ENCODE results near the gene MAML3. TPM values are rescaled to one million over a fixed set of nuclear protein-coding genes. Genes with fewer than 3 reads are reported as not detected.

The MAML3 gene
- total and polyA plus RNA-seq, 2 experiments from 2014 or later: 1.7 to 6.5 TPM

DNA sequence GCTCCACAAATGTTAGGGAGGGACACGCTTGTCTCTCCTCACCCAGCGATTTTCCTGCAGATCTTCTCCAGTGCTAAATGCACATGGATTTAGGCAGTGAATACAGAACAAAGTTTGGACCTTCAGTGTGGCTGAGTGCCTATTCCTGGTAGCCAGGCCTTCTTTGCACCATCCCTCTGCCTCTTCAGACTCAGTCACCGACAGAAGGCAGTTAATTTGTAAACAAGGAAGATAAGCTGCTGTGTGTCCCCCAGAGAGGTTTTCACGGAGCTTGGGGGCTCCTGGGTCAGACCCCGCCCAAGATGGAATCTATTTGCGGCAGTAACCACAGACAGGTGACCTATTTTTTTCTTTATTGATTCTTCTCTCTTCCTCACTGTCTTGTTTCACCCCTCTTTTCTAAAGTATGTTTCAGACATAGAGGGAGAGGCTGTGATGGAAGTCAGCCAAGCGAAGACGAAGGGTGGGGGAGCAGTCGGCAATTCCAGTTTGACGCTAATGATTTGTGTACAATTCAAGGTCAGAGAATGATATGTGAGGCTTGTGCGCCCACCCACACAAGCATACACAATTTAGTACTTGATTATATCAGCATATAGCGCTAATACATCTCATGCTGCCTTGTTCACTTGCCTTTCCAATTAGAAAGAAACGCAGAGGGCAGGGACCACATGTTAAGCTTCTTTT is 287.6 kb downstream of the MAML3 start (continued):
- TF ChIP-seq, protein P1, sequence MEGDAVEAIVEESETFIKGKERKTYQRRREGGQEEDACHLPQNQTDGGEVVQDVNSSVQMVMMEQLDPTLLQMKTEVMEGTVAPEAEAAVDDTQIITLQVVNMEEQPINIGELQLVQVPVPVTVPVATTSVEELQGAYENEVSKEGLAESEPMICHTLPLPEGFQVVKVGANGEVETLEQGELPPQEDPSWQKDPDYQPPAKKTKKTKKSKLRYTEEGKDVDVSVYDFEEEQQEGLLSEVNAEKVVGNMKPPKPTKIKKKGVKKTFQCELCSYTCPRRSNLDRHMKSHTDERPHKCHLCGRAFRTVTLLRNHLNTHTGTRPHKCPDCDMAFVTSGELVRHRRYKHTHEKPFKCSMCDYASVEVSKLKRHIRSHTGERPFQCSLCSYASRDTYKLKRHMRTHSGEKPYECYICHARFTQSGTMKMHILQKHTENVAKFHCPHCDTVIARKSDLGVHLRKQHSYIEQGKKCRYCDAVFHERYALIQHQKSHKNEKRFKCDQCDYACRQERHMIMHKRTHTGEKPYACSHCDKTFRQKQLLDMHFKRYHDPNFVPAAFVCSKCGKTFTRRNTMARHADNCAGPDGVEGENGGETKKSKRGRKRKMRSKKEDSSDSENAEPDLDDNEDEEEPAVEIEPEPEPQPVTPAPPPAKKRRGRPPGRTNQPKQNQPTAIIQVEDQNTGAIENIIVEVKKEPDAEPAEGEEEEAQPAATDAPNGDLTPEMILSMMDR (conservative IDR thresholded peaks at IDR 0.05; ENCODE audit: low read depth in 2 of 2): no peak
- TF ChIP-seq EZH2phosphoT487 (IDR thresholded peaks at IDR 0.05; ENCODE audit: unreplicated experiment) (no peak), REST (IDR thresholded peaks at IDR 0.05; ENCODE audit: unreplicated experiment) (no peak), CREB1 (CRISPR knock-in tag; IDR thresholded peaks at IDR 0.05; ENCODE audit: low read depth) (no peak), JUNB (IDR thresholded peaks at IDR 0.05; ENCODE audit: unreplicated experiment) (no peak), EZH2 (IDR thresholded peaks at IDR 0.05; ENCODE audit: low read depth, unreplicated experiment) (no peak)

- Histone ChIP-seq H3K4me3 (no peak overlapping the region), H3K27ac (ENCODE audit: low read depth) (no peak overlapping the region), H3F3A (replicated peaks; ENCODE audit: low read depth) (no peaks in the 10 kb centered on the region), H3K9me2 (ENCODE audit: insufficient read depth) (no peaks in the 10 kb centered on the region), H4K20me1 (replicated peaks; ENCODE audit: insufficient read depth) (no peaks in the 10 kb centered on the region), H2AFZ (no peak overlapping the region), H3K27me3 (ENCODE audit: insufficient read depth) (no peaks in the 10 kb centered on the region), H3K4me2 (no peak overlapping the region), H3K4me1 (ENCODE audit: insufficient read depth) (no peaks in the 10 kb centered on the region; the same call in 1 of the 2 replicates), H3K79me2 (replicated peaks; ENCODE audit: insufficient read depth) (no peaks in the 10 kb centered on the region), H3K36me3 (ENCODE audit: insufficient read depth) (no peaks in the 10 kb centered on the region)
- Mint-ChIP-seq H3K4me3 (no peak overlapping the region), H3K9me3 (no peaks in the 10 kb centered on the region), H3K27me3 (ENCODE audit: insufficient read depth, low read depth, poor library complexity) (no peaks in the 10 kb centered on the region), H3K36me3 (ENCODE audit: low read depth) (no peaks in the 10 kb centered on the region), H3K27ac (no peak overlapping the region), H3K4me1 (no peaks in the 10 kb centered on the region)
- ATAC-seq (no peak), DNase-seq (ENCODE audit: low spot score) (no peak)
- TF ChIP-seq ZNF114 (CRISPR knock-in tag; IDR thresholded peaks at IDR 0.05): no peak
- TF ChIP-seq NANOG (IDR thresholded peaks at IDR 0.05; ENCODE audit: borderline replicate concordance): no peak
- no peak for TF ChIP-seq POLR2AphosphoS5 (IDR thresholded peaks at IDR 0.05; ENCODE audit: low read depth)
- TF ChIP-seq CREB1 (CRISPR knock-in tag; IDR thresholded peaks at IDR 0.05; ENCODE audit: low read depth): no peak
- no peak for TF ChIP-seq EZH2 (IDR thresholded peaks at IDR 0.05; ENCODE audit: low read depth, unreplicated experiment)
- no peak for TF ChIP-seq STAT1 (IDR thresholded peaks at IDR 0.05; ENCODE audit: unreplicated experiment)
- TF ChIP-seq, protein P2, sequence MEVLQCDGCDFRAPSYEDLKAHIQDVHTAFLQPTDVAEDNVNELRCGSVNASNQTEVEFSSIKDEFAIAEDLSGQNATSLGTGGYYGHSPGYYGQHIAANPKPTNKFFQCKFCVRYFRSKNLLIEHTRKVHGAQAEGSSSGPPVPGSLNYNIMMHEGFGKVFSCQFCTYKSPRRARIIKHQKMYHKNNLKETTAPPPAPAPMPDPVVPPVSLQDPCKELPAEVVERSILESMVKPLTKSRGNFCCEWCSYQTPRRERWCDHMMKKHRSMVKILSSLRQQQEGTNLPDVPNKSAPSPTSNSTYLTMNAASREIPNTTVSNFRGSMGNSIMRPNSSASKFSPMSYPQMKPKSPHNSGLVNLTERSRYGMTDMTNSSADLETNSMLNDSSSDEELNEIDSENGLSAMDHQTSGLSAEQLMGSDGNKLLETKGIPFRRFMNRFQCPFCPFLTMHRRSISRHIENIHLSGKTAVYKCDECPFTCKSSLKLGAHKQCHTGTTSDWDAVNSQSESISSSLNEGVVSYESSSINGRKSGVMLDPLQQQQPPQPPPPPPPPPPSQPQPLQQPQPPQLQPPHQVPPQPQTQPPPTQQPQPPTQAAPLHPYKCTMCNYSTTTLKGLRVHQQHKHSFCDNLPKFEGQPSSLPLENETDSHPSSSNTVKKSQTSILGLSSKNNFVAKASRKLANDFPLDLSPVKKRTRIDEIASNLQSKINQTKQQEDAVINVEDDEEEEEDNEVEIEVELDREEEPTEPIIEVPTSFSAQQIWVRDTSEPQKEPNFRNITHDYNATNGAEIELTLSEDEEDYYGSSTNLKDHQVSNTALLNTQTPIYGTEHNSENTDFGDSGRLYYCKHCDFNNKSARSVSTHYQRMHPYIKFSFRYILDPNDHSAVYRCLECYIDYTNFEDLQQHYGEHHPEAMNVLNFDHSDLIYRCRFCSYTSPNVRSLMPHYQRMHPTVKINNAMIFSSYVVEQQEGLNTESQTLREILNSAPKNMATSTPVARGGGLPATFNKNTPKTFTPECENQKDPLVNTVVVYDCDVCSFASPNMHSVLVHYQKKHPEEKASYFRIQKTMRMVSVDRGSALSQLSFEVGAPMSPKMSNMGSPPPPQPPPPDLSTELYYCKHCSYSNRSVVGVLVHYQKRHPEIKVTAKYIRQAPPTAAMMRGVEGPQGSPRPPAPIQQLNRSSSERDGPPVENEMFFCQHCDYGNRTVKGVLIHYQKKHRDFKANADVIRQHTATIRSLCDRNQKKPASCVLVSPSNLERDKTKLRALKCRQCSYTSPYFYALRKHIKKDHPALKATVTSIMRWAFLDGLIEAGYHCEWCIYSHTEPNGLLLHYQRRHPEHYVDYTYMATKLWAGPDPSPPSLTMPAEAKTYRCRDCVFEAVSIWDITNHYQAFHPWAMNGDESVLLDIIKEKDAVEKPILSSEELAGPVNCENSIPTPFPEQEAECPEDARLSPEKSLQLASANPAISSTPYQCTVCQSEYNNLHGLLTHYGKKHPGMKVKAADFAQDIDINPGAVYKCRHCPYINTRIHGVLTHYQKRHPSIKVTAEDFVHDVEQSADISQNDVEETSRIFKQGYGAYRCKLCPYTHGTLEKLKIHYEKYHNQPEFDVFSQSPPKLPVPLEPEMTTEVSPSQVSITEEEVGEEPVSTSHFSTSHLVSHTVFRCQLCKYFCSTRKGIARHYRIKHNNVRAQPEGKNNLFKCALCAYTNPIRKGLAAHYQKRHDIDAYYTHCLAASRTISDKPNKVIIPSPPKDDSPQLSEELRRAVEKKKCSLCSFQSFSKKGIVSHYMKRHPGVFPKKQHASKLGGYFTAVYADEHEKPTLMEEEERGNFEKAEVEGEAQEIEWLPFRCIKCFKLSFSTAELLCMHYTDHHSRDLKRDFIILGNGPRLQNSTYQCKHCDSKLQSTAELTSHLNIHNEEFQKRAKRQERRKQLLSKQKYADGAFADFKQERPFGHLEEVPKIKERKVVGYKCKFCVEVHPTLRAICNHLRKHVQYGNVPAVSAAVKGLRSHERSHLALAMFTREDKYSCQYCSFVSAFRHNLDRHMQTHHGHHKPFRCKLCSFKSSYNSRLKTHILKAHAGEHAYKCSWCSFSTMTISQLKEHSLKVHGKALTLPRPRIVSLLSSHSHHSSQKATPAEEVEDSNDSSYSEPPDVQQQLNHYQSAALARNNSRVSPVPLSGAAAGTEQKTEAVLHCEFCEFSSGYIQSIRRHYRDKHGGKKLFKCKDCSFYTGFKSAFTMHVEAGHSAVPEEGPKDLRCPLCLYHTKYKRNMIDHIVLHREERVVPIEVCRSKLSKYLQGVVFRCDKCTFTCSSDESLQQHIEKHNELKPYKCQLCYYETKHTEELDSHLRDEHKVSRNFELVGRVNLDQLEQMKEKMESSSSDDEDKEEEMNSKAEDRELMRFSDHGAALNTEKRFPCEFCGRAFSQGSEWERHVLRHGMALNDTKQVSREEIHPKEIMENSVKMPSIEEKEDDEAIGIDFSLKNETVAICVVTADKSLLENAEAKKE (CRISPR knock-in tag; IDR thresholded peaks at IDR 0.05): no peak
- TF ChIP-seq, protein P3, sequence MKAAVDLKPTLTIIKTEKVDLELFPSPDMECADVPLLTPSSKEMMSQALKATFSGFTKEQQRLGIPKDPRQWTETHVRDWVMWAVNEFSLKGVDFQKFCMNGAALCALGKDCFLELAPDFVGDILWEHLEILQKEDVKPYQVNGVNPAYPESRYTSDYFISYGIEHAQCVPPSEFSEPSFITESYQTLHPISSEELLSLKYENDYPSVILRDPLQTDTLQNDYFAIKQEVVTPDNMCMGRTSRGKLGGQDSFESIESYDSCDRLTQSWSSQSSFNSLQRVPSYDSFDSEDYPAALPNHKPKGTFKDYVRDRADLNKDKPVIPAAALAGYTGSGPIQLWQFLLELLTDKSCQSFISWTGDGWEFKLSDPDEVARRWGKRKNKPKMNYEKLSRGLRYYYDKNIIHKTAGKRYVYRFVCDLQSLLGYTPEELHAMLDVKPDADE (IDR thresholded peaks at IDR 0.05): no peak
- no peak for TF ChIP-seq JUNB (IDR thresholded peaks at IDR 0.05; ENCODE audit: unreplicated experiment)
Measured at GRCh38 chr4:139865537-139865936, 288.4 kb downstream of the MAML3 start.
